ENCODE results near the gene ALDOB. TPM values are rescaled to one million over a fixed set of nuclear protein-coding genes. Genes with fewer than 3 reads are reported as not detected.

ALDOB gene
- total RNA-seq, 4 donors from 2014 or later = not detected

DNA sequence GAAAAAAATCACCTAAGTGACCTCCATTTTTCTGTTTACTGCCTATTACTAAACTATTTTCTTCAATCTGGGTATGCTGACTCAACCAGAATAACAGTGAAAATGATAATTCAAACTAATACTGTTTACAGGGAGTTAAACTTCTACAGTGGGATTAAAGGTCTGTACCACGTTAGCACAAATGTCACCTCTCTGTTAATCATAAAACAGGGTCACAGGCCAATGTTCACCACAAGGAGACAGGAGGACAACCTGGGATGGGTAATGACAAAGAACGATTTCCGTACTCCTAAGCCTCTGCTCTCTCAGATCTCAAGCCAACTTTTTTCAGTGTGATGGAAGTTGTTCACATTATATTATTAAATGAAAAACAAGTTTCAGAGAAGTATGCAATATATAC, 2.3 kb downstream of the ALDOB start:
- no peaks in the 10 kb centered on the region for H3K4me1 ChIP-seq
- H3K27me3 ChIP-seq = no peaks in the 10 kb centered on the region
- no peak overlapping the region for H3K4me3 ChIP-seq
- intact Hi-C loops (cut with DNase I) = no loop called here
- WGBS, 2 donors = 67 to 72% methylated on average over 3 of the region's 3 CpGs
- H3K36me3 ChIP-seq = no peaks in the 10 kb centered on the region
- TF ChIP-seq POLR2A (IDR thresholded peaks at IDR 0.05) = no peak
- no peak for TF ChIP-seq CTCF (IDR thresholded peaks at IDR 0.05)
- no peaks in the 10 kb centered on the region for H3K9me3 ChIP-seq
- H3K27ac ChIP-seq = no peak overlapping the region
- no peak for DNase-seq

GRCh38 chr9:101432740-101433139, 2.8 kb downstream of the ALDOB start:
- Histone ChIP-seq H3K4me3 (no peak overlapping the region), H3K36me3 (no peaks in the 10 kb centered on the region), H3K4me1 (no peaks in the 10 kb centered on the region), H3K27ac (no peak overlapping the region), H3K9me3 (no peaks in the 10 kb centered on the region), H3K27me3 (no peaks in the 10 kb centered on the region)
- WGBS, 2 donors = 79 to 92% methylated on average over 1 of the region's 1 CpG
- intact Hi-C loops (cut with DNase I) = no loop called here
- DNase-seq = no peak
- TF ChIP-seq CTCF (IDR thresholded peaks at IDR 0.05) (no peak), POLR2A (IDR thresholded peaks at IDR 0.05) (no peak)

- H3K27me3 ChIP-seq = no peaks in the 10 kb centered on the region
- H3K9me3 ChIP-seq = no peaks in the 10 kb centered on the region
- H3K27ac ChIP-seq = no peak overlapping the region
- H3K4me1 ChIP-seq = no peaks in the 10 kb centered on the region
- H3K4me3 ChIP-seq = no peak overlapping the region
- intact Hi-C loops (cut with DNase I) = no loop called here
- no peak for DNase-seq
- no peaks in the 10 kb centered on the region for H3K36me3 ChIP-seq
- no peak for TF ChIP-seq CTCF (IDR thresholded peaks at IDR 0.05)
- TF ChIP-seq POLR2A (IDR thresholded peaks at IDR 0.05) = no peak
Measured at GRCh38 chr9:101432171-101432570, 3.4 kb downstream of the ALDOB start.

DNA sequence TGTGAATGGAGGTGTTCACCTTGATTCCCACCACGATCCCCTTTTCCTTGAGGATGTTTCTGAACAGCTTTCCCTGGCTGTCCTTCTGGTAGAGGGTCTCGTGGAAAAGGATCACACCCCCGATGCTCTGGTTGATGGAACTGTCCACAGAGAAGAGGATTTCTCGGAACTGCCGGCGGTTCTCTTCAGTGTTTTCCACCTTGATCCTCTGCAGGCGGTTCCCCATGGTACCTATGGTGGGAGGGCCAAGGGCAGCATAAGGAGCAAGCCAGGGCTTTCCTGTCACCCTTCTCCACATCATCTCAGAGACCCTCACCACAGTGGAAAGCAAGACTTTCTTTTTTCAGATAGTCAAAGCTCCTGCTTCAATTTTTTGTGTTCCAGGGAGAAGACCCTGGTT, 5.8 kb downstream of the ALDOB start:
- DNase-seq = no peak
- WGBS, 2 donors = 72 to 88% methylated on average over 6 to 7 of the region's 7 CpGs
- no peaks in the 10 kb centered on the region for H3K36me3 ChIP-seq
- no peaks in the 10 kb centered on the region for H3K4me1 ChIP-seq
- no peaks in the 10 kb centered on the region for H3K9me3 ChIP-seq
- no peak overlapping the region for H3K27ac ChIP-seq
- intact Hi-C loops (cut with DNase I) = no loop called here
- H3K27me3 ChIP-seq = no peaks in the 10 kb centered on the region
- no peak overlapping the region for H3K4me3 ChIP-seq
- TF ChIP-seq CTCF (IDR thresholded peaks at IDR 0.05) = no peak

GRCh38 chr9:101428909-101429308, 6.7 kb downstream of the ALDOB start:
- no peaks in the 10 kb centered on the region for H3K4me1 ChIP-seq
- no peaks in the 10 kb centered on the region for H3K27me3 ChIP-seq
- no peaks in the 10 kb centered on the region for H3K9me3 ChIP-seq
- intact Hi-C loops (cut with DNase I) = no loop called here
- H3K27ac ChIP-seq = no peak overlapping the region
- no peak for DNase-seq
- WGBS, 2 donors = 49 to 53% methylated on average over 3 of the region's 3 CpGs
- no peaks in the 10 kb centered on the region for H3K36me3 ChIP-seq
- TF ChIP-seq CTCF (IDR thresholded peaks at IDR 0.05) = no peak
- TF ChIP-seq POLR2A (IDR thresholded peaks at IDR 0.05) = no peak
- no peak overlapping the region for H3K4me3 ChIP-seq

Data from esophagus squamous epithelium (tissue), 5 donors.